NCI-H1694 (cell line): ENCODE data around the gene CTCF.
A peak's percentile ranks its signal among the peaks of the same experiment; 100 is the strongest.
"Not testable (repeated sequence)": the region's sequence is repeated elsewhere in the genome, so short reads cannot be mapped to it uniquely, and the experiment has no call there.

ENCODE experiments used
- DNase-seq: peaks from one replicate; lab custom pipeline; 2025; lab: John Stamatoyannopoulos, UW

Gene CTCF

GRCh38 chr16:67562526-67562917 is at the start of gene CTCF:
Gene CTCF, plus strand, starts transcription at chr16:67562526. Its CDS starts 48,307 bp downstream, at chr16:67610833.
- DNase-seq = peak; percentile 35

GRCh38 chr16:67513892-67514291 is 48.4 kb upstream of the CTCF start:
- DNase-seq = not testable (repeated sequence)

DNA sequence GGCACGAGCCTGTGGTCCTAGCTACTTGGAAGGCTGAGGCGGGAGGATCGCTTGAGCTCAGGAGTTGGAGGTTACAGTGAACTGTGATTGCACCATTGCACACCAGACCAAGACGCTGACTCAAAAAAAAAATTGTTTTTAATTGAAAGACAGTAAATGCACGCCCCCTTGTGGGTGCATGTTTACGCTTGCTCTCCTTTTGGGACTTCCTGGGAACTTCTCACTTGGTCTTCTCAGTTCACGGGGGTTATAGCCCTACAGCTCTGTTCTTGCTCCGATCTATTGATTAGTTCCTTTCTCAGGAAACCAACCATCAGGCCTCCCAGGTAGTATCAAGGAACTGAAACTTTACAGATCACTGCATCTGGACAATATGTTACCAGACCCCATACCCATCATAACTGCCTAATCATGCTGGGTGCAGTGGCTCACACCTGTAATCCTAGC is 47.9 kb upstream of the CTCF start:
- DNase-seq = peak; percentile 85

DNA sequence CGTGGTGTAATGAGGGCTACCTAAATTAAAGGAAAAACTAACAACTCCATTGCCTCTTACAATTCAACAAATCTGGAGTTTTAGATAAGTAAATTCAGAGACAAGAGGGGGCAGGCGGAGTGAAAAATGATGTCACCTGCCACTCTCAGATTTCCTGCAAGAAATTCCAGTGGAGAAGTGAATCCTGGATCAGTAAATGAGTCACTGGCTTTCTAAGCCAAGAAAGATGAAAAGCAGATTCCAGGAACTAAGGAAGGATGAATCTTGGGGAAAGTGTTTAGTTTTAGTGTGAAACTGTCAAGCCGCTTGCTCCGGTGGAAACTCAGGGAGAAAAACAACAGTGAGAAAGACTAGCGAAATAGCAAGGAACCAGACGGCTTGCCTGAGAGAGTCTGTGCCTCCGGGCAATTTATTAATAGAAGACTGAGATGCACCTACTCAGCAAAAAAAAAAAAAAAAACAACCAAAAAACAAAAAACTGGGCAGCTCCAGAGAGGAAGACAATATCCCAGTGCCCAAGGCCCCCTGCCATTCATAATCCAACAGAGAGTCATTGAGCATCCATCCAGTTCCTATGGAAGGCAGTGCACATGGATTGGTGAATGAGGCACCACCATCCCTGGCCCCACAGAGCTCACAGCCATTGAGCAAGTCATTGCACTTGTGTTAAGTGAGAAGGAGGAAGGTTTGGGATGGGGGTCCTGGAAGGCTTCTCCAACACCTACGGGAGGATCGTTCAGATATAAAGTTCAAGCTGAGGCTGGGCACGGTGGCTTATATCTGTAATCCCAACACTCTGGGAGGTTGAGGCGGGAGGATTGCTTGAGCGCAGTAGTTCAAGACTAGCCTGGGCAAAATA is 45.8 kb upstream of the CTCF start:
- no peak for DNase-seq

DNA sequence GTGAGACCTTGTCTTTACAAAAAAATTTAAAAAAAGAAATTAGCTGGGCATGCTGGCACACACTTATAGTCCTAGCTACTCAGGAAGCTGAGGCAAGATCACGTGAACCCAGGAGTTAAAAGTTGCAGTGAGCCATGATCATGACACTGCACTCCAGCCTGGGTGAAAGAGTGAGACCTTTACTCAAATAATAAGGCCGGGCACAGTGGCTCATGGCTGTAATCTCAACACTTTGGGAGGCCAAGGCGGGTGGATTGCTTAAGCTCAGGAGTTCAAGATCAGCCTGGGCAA is 45.2 kb upstream of the CTCF start:
- no peak for DNase-seq

DNA sequence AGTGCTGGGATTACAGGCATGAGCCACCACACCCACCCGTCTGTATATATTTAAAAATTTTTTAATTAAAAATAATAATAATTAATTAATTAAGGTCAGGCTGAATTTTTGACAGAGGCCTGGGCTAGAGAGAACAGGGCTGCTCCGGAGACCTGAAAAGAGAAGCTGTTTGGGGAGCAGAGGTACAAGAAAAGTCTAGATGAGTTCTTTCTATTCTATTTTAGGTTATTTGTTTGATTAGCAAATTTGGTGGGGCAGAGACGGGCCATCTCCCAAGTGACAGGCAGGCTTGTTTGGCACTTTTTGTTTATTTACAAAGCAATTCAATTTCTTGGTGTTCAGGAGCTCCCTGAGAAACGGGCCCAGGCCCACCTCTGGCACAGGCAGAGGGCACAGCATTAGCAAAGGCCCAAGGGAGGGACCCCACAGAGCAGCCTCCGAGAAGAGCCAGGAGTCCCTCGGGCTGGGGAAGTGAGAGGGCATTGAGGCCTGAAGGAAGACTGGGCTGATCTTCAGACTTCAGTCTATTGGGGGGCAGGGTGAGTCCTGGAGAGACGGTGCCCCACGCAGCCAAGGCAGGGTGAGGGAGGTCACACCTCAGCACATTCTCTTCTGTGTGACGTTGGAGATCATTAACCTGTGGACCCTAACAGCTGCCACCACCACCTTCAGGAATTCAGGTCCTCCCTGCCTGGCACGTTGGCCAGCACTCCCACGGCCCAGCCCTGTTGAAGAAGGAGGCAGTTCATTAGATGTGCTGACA is 44.5 kb upstream of the CTCF start:
- no peak for DNase-seq

DNA sequence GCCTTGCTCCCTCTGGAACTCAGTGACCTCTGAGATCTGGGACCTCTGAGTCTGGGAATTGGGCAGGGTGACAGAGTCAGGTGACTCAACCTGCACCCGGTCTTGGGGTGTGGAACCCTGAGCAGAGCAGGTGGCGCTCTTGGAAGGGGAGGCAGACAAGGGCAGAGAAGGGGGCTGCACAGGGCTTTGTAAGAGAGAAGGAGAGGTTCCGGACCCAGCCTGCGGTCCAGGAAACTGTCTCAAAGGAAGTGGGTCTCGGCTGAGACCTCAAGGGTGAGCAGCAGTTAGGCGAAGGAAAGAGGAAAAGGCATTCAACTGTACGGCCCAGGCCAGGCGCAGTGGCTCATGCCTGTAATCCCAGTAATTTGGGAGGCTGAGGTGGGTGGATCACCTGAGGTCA is 43.6 kb upstream of the CTCF start:
- no peak for DNase-seq

GRCh38 chr16:67519242-67519641 is 43.1 kb upstream of the CTCF start:
- no peak for DNase-seq

GRCh38 chr16:67521095-67521804 is 41.1 kb upstream of the CTCF start:
- DNase-seq = peak; percentile 93

DNA sequence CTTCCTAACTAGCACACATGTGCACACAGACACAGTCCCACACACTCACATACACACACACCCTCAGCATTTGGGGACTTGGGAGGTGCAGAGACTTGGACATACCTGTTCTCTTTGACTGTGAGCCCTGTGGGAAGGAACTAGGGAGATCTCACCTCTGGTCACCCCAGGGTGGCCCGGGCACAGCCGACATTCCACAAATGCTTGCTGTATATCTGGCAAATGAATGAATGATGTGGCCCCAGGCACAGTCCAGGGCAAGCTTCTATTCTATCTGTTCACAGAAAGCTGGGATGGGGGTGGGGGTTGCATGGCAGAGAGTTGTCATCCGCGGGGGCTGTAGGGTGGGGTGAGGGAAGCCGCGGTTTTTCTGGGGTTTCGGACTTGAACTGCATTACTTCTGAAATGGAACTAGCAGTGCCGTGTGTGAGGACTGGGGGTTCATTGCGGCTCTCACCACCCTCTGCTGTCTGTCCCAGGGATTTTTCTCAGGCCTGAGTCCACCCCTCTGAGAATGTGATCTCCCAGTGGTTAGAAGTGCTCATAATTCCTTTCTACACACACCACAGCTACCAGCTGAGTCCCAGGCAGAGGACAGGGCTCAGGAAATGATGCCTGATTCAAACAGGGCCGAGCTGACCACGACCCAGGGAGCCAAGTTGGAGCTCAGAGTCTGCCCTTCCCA is 37.0 kb upstream of the CTCF start:
- no peak for DNase-seq

DNA sequence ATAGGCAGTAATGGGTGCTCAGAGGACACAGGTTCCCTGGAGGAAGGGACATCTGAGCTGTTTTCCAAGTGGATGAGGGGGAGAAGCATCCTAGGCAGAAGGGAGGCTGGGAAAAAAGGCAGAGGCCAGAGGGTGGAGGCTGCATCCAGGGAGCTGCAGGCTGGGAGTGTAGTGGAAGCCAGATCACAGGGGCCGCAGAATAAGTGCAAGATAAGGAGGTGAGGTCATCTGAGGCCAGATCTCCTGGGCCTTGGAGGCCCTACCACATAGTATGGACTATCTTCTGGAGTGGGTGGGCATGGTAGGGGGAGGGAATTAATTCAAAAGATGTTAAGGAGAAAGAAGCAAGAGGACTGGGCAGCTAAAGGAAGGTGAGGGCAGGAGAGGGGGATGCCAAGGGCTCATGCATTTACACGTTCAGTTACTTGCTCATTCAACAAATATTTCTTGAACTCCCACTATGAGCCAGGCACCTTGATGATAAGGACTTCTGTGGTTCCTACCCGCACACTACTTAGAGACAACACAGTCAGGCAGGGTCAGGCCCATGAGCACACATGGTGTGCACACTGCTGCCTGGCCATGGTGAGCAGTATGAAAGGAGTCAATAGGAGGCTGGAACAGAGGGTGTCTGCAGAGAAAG is 36.1 kb upstream of the CTCF start:
- DNase-seq = no peak

GRCh38 chr16:67528222-67528869 is 34.0 kb upstream of the CTCF start, which contains the start of gene RIPOR1:
Gene RIPOR1, plus strand, starts transcription at chr16:67528829. Its CDS starts 9,618 bp downstream, at chr16:67538447.
- DNase-seq = no peak

DNA sequence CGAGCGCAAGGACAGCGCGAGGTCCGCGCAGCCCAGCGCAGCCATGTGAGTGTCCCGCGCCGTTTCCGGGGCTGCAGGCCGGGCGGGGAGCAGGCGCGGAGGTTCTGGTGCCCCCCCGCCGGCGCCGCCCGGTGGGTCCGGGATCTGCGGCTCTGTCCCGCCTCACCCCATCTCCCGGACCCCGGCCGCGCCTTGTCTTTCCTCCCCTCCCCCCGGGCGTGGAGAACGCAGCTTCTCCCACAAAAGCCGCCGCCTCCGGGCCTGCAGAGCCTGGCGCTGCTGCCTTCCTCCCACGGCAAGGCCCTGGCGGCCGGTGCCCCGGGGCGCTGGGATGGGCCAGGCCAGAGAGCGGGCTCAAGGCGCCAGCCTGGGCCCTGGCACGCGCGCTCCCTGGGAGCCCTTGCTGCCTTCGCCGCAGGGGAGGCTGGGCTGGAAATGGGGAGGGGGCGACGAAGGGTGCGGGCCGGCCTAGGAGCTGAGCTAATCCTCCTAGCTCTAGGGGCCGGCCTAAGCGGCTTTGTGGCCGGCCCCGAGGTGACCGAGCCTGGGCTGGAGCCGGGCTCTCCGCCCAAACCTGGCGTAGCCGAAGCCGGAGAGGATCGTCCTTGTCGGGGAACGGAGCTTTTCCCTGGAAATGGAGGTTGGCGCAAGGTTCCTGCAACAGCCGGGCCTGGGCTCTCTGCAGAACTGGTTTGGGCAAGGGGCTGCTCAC is 33.3 kb upstream of the CTCF start:
- no peak for DNase-seq

GRCh38 chr16:67529582-67530012 is 32.7 kb upstream of the CTCF start:
- no peak for DNase-seq

GRCh38 chr16:67530013-67530939 is 32.0 kb upstream of the CTCF start:
- DNase-seq = no peak

DNA sequence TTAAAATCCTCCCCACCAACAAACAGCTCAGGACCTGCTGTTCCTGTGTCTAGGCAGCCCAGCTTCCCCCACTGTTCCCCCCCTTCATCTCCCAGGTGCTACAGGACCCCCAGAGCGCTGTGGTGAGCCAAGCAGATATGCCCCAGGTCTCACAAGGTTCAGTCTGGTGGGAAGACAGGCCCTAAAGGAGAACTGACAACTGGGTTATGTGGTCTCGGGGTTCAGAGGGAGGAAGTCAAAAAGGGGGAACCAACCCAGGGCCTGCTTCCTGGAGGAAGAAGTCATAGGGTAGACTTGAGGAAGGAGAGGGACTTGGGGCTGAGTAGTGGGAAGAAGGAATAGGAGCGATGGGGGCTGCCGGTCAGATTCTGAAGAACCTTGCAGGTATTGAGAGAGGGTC is 31.1 kb upstream of the CTCF start:
- no peak for DNase-seq

DNA sequence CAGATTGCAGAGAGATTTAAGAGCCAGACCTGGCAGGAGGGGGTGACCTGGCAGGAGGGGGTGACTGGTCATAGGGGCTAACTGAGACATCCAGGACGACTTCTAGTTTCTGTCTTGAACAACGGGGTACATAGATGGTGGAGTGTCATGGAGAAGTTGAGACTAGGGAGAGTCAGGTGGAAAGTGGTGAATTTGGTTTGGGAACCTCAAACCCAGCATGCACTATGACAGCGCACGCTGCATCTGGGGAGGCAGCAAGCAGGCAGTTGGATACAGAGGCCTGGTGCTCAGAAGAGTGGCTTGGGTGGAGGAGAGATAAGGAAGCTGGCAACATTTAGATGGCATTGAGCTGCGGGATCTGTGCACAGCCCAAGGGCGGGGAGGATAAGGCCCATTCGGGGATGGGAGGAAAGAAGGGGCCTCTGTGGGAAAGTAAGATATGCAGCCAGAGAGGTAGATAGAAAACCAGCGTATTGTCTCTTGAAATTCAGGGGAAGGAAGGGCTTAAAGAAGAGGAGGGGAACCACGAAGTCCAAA is 29.2 kb upstream of the CTCF start:
- no peak for DNase-seq

GRCh38 chr16:67533987-67534386 is 28.3 kb upstream of the CTCF start:
- not testable (repeated sequence) for DNase-seq

DNA sequence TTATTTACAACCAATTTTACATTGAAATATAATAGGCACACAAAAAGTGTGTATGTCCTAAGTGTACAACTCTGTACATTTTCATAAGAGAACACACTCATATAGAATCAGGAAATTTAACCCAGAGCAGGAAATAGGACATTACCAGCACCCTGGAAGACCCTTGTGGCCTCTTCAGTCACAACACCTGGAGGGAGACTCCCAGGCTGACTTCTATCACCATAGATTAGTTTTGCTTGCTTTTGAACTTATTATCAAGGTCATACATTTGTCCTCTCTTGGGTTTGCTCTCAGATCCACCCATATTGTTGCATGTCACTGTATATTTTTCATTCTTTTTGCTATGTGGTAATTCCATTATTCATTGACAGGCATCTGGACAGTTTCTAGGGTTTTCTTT is 27.9 kb upstream of the CTCF start:
- DNase-seq = no peak
